GM19467 (cell line): Measurements from ENCODE around the gene ZNF438.

Experiments
- ATAC-seq: cut with Tn5 transposase; IDR thresholded peaks from one replicate; pipeline ENCODE4 v1.9.1; 2021; ENCODE audit warnings: mild to moderate bottlenecking, moderate library complexity; ENCODE audit not compliant: unreplicated experiment

The ZNF438 gene

DNA sequence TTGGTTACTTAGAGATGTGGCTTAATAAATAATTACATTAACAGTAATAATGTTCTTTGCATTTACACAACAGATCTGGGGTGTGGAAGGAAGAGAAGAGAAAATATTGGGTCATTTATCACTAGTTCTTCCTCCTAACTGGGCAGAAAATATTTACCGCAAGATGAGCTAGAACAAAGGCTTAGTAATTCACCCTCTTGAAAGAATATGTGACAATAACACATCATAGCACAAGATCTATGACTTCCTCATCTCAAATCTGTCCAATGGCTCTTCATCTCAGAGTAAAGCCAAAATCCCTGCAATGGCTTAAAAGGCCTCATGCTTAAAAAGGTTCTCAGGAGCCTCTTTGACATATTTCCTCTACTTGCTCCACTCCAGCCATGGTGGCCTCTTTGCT, 178.6 kb downstream of the ZNF438 start:
- no peak for ATAC-seq

DNA sequence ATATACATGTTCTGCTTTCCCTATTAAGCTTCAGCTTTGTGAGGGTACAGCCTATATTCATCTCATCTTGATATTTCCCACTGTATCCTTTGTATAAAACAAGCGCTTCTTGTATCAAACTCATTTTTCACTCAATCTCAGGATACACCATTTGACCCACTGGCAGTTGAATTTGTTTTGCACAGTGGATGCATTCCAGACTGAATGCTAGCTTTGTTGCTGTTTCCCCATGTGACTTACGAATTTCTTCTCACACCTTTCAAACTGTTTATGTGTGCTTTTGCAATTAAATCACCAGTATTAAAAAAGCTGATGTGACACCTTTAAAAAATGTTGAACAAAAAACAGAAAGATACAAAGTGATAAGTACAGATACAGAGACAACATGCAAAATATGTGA, 180.9 kb downstream of the ZNF438 start:
- no peak for ATAC-seq

GRCh38 chr10:30849231-30850035, 182.2 kb downstream of the ZNF438 start:
- no peak for ATAC-seq

- ATAC-seq: no peak
Observed at GRCh38 chr10:30848396-30849032, 183.2 kb downstream of the ZNF438 start.

DNA sequence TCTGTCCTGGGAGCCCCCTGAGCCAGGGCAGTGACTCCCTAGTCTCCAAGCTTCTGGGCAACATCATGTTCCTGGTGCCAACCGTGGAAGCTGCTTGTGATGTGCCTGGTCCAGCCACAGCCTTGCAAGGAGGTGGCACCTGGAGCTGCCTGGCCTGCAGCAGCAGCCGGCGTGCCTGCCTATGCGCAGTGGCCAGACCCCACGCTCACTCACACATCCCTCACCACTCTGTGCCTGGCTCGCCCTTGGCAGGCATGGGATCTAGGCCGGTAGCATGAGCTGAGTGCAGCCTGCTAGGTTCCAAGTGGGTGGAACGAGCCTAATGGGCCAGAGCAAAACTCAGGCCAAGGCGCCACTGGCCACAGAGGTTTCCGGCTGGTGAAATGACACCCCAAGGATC, 184.0 kb downstream of the ZNF438 start:
- ATAC-seq: no peak

GRCh38 chr10:30847199-30847598, 184.5 kb downstream of the ZNF438 start:
- ATAC-seq: no peak

DNA sequence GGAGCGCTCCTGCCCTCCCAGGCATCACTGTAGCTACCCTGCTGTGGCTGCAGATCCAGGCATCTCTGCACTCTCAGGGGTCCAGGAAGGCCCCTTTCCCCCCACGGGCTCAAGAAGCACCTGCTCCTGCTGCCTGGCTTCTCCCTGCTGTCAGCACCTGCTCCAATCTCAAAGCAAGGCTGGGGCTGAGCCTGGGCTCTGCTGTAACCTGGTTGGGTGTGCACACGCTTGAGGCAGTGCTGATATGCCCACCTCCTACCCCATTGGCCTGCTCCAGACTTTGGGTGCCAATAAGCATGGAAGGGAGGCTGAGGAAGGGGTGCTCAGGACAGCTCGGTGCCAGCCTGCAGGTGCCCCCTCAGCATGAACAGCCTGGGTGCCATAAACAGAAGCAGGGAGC, 185.0 kb downstream of the ZNF438 start:
- ATAC-seq: no peak

DNA sequence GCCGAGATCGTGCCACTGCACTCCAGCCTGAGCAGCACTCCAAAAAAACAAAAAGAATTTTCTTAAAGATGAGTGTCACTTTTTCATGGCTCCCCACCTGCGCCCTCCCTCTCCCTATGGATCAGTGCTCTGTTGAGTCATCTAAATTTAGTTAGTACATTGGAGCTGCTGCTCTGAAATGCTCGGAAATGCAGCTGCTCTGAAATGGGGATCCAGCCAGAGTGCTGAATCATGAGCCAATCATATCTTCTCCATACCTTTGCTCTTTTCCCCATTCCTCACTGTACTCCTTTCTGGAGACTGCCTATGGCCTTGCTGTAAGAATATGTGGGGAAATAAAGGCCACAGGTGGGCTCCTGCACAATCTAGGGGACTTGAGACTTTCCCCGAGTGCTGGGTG, 188.8 kb downstream of the ZNF438 start:
- ATAC-seq: no peak

GRCh38 chr10:30842185-30842584, 189.5 kb downstream of the ZNF438 start:
- ATAC-seq: no peak

GRCh38 chr10:30840395-30841050, 191.1 kb downstream of the ZNF438 start:
- ATAC-seq: no peak

GRCh38 chr10:30839652-30840051, 192.0 kb downstream of the ZNF438 start:
- no peak for ATAC-seq

GRCh38 chr10:30836406-30836805, 195.3 kb downstream of the ZNF438 start:
- ATAC-seq: no peak

GRCh38 chr10:30835146-30835545, 196.5 kb downstream of the ZNF438 start:
- no peak for ATAC-seq

- ATAC-seq: no peak
Observed at GRCh38 chr10:30834651-30835050, 197.0 kb downstream of the ZNF438 start.

- ATAC-seq: no peak
Observed at GRCh38 chr10:30834153-30834552, 197.5 kb downstream of the ZNF438 start.

DNA sequence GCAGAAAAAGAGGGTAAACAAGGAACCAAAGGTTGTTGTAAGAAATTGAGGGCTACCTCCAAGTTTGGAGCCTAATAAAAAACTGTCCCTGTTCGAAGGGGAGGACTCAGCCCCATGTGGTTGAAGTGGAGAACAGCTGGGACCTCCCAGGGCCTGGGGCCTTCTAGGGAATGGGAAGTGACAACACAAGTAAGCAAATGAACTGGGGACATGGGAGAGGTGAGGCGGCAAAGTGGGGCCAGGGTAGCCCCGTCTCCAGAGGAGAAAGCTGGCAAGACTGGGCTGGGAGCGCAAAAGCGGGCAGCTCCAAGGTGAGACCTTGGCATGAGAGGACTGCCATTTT, 198.1 kb downstream of the ZNF438 start:
- ATAC-seq: no peak

DNA sequence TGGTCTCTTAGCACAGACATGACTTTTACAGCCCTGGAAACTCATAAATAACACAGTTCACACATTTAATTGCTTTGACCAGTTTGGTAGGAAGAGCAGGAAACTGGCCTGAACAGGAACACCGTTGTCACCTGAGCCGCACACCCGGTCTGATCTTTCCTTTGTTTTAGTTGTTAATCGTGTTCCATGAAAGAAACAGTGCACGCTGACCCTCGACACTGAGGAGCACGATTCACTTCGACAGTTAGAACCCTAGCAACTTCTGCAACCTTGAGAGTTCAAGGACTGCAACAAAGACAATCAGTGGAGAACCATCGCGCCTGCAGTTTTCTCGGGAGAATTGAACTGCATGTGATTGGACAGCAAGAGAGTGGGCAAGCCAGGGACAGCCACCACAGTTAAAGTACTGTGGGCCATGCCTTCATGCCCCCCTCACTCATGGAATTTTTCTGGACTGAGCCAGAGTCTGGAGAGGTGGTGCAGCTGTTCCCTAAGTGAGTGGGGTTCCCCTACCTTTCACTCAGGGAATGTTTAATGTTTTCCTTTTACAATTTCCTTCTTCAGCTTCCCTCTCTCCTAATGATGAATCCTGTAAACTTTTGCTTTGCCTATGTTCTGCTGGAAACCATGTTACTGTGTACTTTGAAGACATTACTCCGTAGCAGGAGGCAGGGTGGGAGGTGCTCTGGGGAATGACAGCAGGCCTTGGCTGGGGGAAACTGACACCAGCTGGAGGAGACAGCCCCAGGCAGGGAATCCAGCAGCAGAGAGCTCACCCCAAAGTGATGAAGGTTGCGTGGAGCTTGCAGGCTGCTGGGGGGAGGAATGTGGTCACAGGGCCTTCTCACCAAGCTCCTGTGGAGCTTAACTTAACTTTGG, 198.7 kb downstream of the ZNF438 start:
- ATAC-seq: no peak

GRCh38 chr10:30832001-30832748, 199.5 kb downstream of the ZNF438 start:
- no peak for ATAC-seq

GRCh38 chr10:30831426-30831825, 200.2 kb downstream of the ZNF438 start:
- ATAC-seq: no peak
